K562 (cell line): ENCODE measurements around the gene MICAL2. TPM values are rescaled to one million over a fixed set of nuclear protein-coding genes. Genes with fewer than 3 reads are reported as not detected.
A peak's percentile ranks its signal among the peaks of the same experiment; 100 is the strongest.

ENCODE experiments used
- ATAC-seq: fragments of 200-7000 bp; cut with Tn5 transposase; 3 replicates; pipeline ENCODE4 v1.9.1; 2020; ENCODE audit warnings: moderate library complexity
- BruUV-seq: library from RNA; stranded (reverse); fragments of 400-500 nt; replicated peaks from 2 replicates; lab custom pipeline; 2021; lab: Mats Ljungman, UMichigan
- CTCF ChIA-PET: fragments of 300-600 bp; formaldehyde crosslinking; extraction: SDS; loops from one replicate; lab custom pipeline; 2021; ENCODE audit warnings: low intra/inter-chr PET ratio; lab: Yijun Ruan, JAX
- POLR2A ChIA-PET: fragments of 300-600, 350-650 bp; sonication (Branson Sonifier 250); formaldehyde crosslinking; extraction: SDS; loops from one replicate; lab custom pipeline; 2021; ENCODE audit warnings: antibody characterized with exemption, inconsistent platforms; lab: Yijun Ruan, JAX
- DNase-seq, 4 experiments: peaks; one replicate each; pipeline versions ENCODE4 v3.0.0 to v3.0.0-alpha.2; 2011 to 2018; ENCODE audit warnings: low spot score in 3 of 4, mixed read lengths in 3 of 4; ENCODE audit errors: extremely low read depth in 1 of 4
- FAIRE-seq: peaks from 2 replicates; lab custom pipeline; 2011; peaks lifted over from hg19 to GRCh38; lab: Jason Lieb, UNC
- H2AFZ ChIP-seq: 2 replicates; pipeline ENCODE4 v1.6.0; 2011; ENCODE audit warnings: low read depth, low read length, control low read depth, inconsistent platforms
- H3K27ac ChIP-seq: fragments of 200-600 bp; 3 replicates; pipeline ENCODE4 v1.8.0; 2011; ENCODE audit warnings: low read depth, mild to moderate bottlenecking, control low read depth, inconsistent platforms, low read length, moderate library complexity, mixed read lengths; ENCODE audit errors: extremely low read depth
- H3K27me3 ChIP-seq, 2 experiments: fragments of 300-600 bp in 1 of 2; 2 replicates in 1 of 2; 3 replicates in 1 of 2; pipeline versions ENCODE4 v1.6.0 to v1.8.0; 2011; ENCODE audit warnings: inconsistent platforms in 2 of 2, low read length in 2 of 2, mild to moderate bottlenecking in 1 of 2, mixed read lengths in 1 of 2, moderate library complexity in 1 of 2; ENCODE audit not compliant: control insufficient read depth in 2 of 2, insufficient read depth in 2 of 2
- H3K36me3 ChIP-seq: fragments of 300-600 bp; 3 replicates; pipeline ENCODE4 v1.8.0; 2011; ENCODE audit warnings: mild to moderate bottlenecking, low read length, inconsistent platforms; ENCODE audit not compliant: control insufficient read depth, insufficient read depth
- H3K4me1 ChIP-seq, 2 experiments: fragments of 200-600 bp in 1 of 2; replicated peaks in 1 of 2; 2 replicates in 1 of 2; 3 replicates in 1 of 2; pipeline versions ENCODE4 v1.5.1 to v1.8.0; 2011; ENCODE audit warnings: inconsistent platforms in 2 of 2, low read length in 2 of 2, mild to moderate bottlenecking in 1 of 2, mixed read lengths in 1 of 2, moderate library complexity in 1 of 2; ENCODE audit not compliant: control insufficient read depth in 2 of 2, insufficient read depth in 2 of 2
- H3K4me2 ChIP-seq: 2 replicates; pipeline ENCODE4 v1.6.1; 2011; ENCODE audit warnings: low read length, control low read depth, inconsistent platforms, mixed read lengths; ENCODE audit not compliant: insufficient read depth
- H3K4me3 ChIP-seq: fragments of 200-600 bp; sonication (generic), shearing (Covaris generic); 2 replicates; pipeline ENCODE4 v1.5.1; 2016; ENCODE audit warnings: control low read depth, inconsistent platforms
- H3K79me2 ChIP-seq: fragments of 200-600 bp; 3 replicates; pipeline ENCODE4 v1.8.0; 2011; ENCODE audit warnings: low read length, inconsistent platforms; ENCODE audit not compliant: control insufficient read depth, insufficient read depth
- H3K9ac ChIP-seq, 2 experiments: 2 replicates each; pipeline versions ENCODE4 v1.6.0 to v1.6.1; 2011; ENCODE audit warnings: low read depth in 2 of 2, low read length in 2 of 2, control low read depth in 1 of 2, inconsistent platforms in 1 of 2, mild to moderate bottlenecking in 1 of 2, mixed read lengths in 1 of 2; ENCODE audit not compliant: insufficient read depth in 1 of 2
- H3K9me1 ChIP-seq: one replicate; pipeline ENCODE4 v1.6.0; 2011; ENCODE audit warnings: inconsistent platforms, mild to moderate bottlenecking, low read length, moderate library complexity; ENCODE audit not compliant: control insufficient read depth, insufficient read depth
- H3K9me3 ChIP-seq: replicated peaks from 2 replicates; pipeline ENCODE4 v1.5.1; 2011; ENCODE audit warnings: low read depth, low read length, inconsistent platforms; ENCODE audit not compliant: control insufficient read depth, insufficient read depth
- H4K20me1 ChIP-seq: replicated peaks from 2 replicates; pipeline ENCODE4 v1.6.1; 2011; ENCODE audit warnings: low read length, inconsistent platforms, mixed read lengths; ENCODE audit not compliant: control insufficient read depth, insufficient read depth
- ARID1B ChIP-seq: fragments of 450-650 bp; IDR thresholded peaks from 2 replicates; pipeline ENCODE4 v1.6.1; 2016; ENCODE audit warnings: antibody characterized with exemption, mild to moderate bottlenecking, inconsistent platforms
- DEAF1 ChIP-seq: fragments of 450-650 bp; formaldehyde crosslinking; IDR thresholded peaks from 2 replicates; pipeline ENCODE4 v1.4.0; 2020; ENCODE audit warnings: mild to moderate bottlenecking, moderate library complexity
- FOS ChIP-seq: IDR thresholded peaks from 3 replicates; pipeline ENCODE4 v1.6.1; 2011; ENCODE audit not compliant: insufficient read length; ENCODE audit errors: extremely low read depth
- FOSL1 ChIP-seq: fragments of 200-800 bp; sonication (Bioruptor generic); conservative IDR thresholded peaks from 2 replicates; pipeline ENCODE4 v1.6.1; 2016; ENCODE audit warnings: missing genetic modification characterization, missing compliant biosample characterization
- GATA2 ChIP-seq: sonication (generic); formaldehyde crosslinking; IDR thresholded peaks from 2 replicates; pipeline ENCODE4 v1.4.0; 2020; ENCODE audit warnings: mild to moderate bottlenecking, missing genetic modification reagents
- ILK ChIP-seq: fragments of 450-650 bp; IDR thresholded peaks from 2 replicates; pipeline ENCODE4 v1.6.1; 2016; ENCODE audit warnings: missing genetic modification characterization, low read depth, mild to moderate bottlenecking, missing compliant biosample characterization, moderate library complexity, borderline replicate concordance
- JUNB ChIP-seq: fragments of 450-650 bp; formaldehyde crosslinking; conservative IDR thresholded peaks from 2 replicates; pipeline ENCODE4 v1.4.0; 2020; ENCODE audit warnings: mild to moderate bottlenecking
- JUND ChIP-seq, 2 experiments: IDR thresholded peaks; 2 replicates in 1 of 2; 3 replicates in 1 of 2; pipeline ENCODE4 v1.6.1; 2011; ENCODE audit warnings: borderline replicate concordance in 2 of 2, low read depth in 2 of 2, low read length in 2 of 2, improper control_type of control experiment in 1 of 2, missing biosample characterization in 1 of 2, missing genetic modification characterization in 1 of 2, missing genetic modification reagents in 1 of 2
- MED1 ChIP-seq: sonication (generic); formaldehyde crosslinking; IDR thresholded peaks from 2 replicates; pipeline ENCODE4 v1.8.1; 2023; ENCODE audit warnings: missing genetic modification reagents, borderline replicate concordance
- SMARCE1 ChIP-seq: fragments of 450-650 bp; IDR thresholded peaks from 2 replicates; pipeline ENCODE4 v1.7.1; 2016; ENCODE audit warnings: mild to moderate bottlenecking
- SRF ChIP-seq, 2 experiments: fragments of 250-450, 450-650 bp in 1 of 2; sonication (Bioruptor Pico) in 1 of 2; sonication (generic) in 1 of 2; formaldehyde crosslinking; IDR thresholded peaks; 2 replicates each; pipeline versions ENCODE4 v1.5.0 to v1.5.1; 2020 to 2022; ENCODE audit warnings: mild to moderate bottlenecking in 1 of 2, missing genetic modification reagents in 1 of 2
- ZKSCAN1 ChIP-seq: fragments of 150-350 bp; IDR thresholded peaks from 2 replicates; pipeline ENCODE4 v1.6.1; 2016; ENCODE audit warnings: low read depth, low read length
- WGBS: fragments of 100-300 bp; shearing (Covaris generic); methylation state at CpG from one replicate; pipeline ENCODE4 v1.1.6; 2016; ENCODE audit warnings: low coverage, mixed read lengths; ENCODE audit not compliant: insufficient coverage; ENCODE audit errors: missing lambda C conversion rate; 5-methylcytosine and 5-hydroxymethylcytosine counted together
- in situ Hi-C: fragments of 300-500 bp; cut with MboI; formaldehyde crosslinking; loops from 4 replicates; pipeline ENCODE4 v1.15.0; 2018; ENCODE audit warnings: inconsistent platforms, mixed read lengths
- intact Hi-C: fragments of 100-400 bp; cut with micrococcal nuclease; formaldehyde crosslinking; loops from 2 replicates; pipeline ENCODE4 v1.14.2; 2022
- polyA plus RNA-seq, 8 experiments: library from polyadenylated mRNA; depleted of rRNA in 4 of 8; stranded (reverse) in 5 of 8; unstranded in 3 of 8; fragments of >200 nt; fragmentation: Nextera tagmentation in 2 of 8; fragmentation: Illumina TruSeq in 1 of 8; extraction: Ambion mirVana in 2 of 8; extraction: Trizol in 1 of 8; gene quantifications; 2 replicates each; pipeline versions ENCODE4 v1.2.1 to v1.2.3, GENCODE V29; 2011 to 2014; ENCODE audit warnings: inconsistent platforms in 1 of 8, missing spikeins in 1 of 8
- total RNA-seq, 7 experiments: library from RNA; depleted of rRNA in 6 of 7; stranded (reverse); fragments of >200 nt in 6 of 7; fragmentation: Illumina TruSeq in 2 of 7; extraction: Trizol in 2 of 7; gene quantifications; 2 replicates each; pipeline versions ENCODE4 v1.2.1 to v1.2.3, GENCODE V29; 2011 to 2021; ENCODE audit warnings: low replicate concordance in 1 of 7
- TF ChIP-seq, protein P1 (sequence below): fragments of 450-650 bp; IDR thresholded peaks from 2 replicates; pipeline ENCODE4 v1.6.1; 2017; ENCODE audit warnings: antibody characterized with exemption
- TF ChIP-seq, protein P2 (sequence below): sonication (generic); formaldehyde crosslinking; IDR thresholded peaks from 2 replicates; pipeline ENCODE4 v1.4.0; 2020; ENCODE audit warnings: mild to moderate bottlenecking, missing genetic modification reagents
- TF ChIP-seq, protein P3 (sequence below): fragments of 250-450 bp; sonication (Bioruptor Pico); IDR thresholded peaks from 2 replicates; pipeline ENCODE4 v1.4.0; 2020; ENCODE audit warnings: borderline replicate concordance

MICAL2 gene
- total and polyA plus RNA-seq, 9 of the 15 experiments (the other 6 are each of a cell fraction or from before 2014, with no cell fraction given): 4.7 to 64.2 (median 33.6) TPM

DNA sequence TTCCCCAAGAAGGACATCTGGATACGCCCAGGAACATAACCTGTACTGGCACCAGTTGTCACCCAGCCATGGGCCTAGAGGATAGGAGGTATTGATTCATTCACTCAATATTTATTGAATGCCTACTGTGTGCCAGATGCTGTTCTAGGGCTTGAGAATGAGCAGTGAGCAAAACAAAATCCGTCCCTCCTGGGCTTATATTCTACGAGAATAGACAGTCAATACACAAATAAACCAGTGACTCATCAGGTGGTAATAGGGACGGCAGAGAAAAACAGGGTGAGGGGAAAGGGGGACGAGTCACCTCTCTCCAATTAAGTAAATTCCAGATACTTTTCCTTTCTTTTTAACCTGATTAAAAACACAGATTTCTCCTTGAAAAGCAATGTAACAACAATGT, 103.5 kb downstream of the MICAL2 start:
- H3K36me3 ChIP-seq: peaks cover 50% of the 10 kb centered on the region; the same call in 2 of the 3 replicates
- H3K9me3 ChIP-seq: no peaks in the 10 kb centered on the region
- DNase-seq: peak in 1 of 4 experiments; percentile 28
- in situ Hi-C loops: no loop called here
- no peaks in the 10 kb centered on the region for H3K27me3 ChIP-seq
- no peak overlapping the region for H3K9ac ChIP-seq
- H3K4me2 ChIP-seq: no peak overlapping the region
- no peak overlapping the region for H3K4me3 ChIP-seq
- no peak overlapping the region for H3K27ac ChIP-seq
- no peak for FAIRE-seq
- CTCF ChIA-PET: no interaction called here
- WGBS: 45% methylated on average over 5 of the region's 5 CpGs
- POLR2A ChIA-PET: interaction anchor here (1.1 to 4.8 kb wide), 3 partner anchors 14 to 78 kb away, joined by 3 to 21 read pairs (median 3); no protein-coding TSS in a partner anchor
- H3K4me1 ChIP-seq: peaks cover 6 to 10% of the 10 kb centered on the region in 2 experiments; a peak in 4 of 5 replicates
- H3K9me1 ChIP-seq: no peaks in the 10 kb centered on the region
- no peak overlapping the region for H2AFZ ChIP-seq
- H3K79me2 ChIP-seq: no peaks in the 10 kb centered on the region
- no TSS peak for BruUV-seq
- intact Hi-C loops: no loop called here
- ATAC-seq: no peak
- H4K20me1 ChIP-seq: no peaks in the 10 kb centered on the region
- TF ChIP-seq, protein P1, sequence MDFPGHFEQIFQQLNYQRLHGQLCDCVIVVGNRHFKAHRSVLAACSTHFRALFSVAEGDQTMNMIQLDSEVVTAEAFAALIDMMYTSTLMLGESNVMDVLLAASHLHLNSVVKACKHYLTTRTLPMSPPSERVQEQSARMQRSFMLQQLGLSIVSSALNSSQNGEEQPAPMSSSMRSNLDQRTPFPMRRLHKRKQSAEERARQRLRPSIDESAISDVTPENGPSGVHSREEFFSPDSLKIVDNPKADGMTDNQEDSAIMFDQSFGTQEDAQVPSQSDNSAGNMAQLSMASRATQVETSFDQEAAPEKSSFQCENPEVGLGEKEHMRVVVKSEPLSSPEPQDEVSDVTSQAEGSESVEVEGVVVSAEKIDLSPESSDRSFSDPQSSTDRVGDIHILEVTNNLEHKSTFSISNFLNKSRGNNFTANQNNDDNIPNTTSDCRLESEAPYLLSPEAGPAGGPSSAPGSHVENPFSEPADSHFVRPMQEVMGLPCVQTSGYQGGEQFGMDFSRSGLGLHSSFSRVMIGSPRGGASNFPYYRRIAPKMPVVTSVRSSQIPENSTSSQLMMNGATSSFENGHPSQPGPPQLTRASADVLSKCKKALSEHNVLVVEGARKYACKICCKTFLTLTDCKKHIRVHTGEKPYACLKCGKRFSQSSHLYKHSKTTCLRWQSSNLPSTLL: no peak
- TF ChIP-seq ILK (tag) (no peak), FOSL1 (tag) (peak; percentile 81), SMARCE1 (peak; percentile 53; the same call in 1 of the 2 replicates), DEAF1 (CRISPR knock-in tag) (no peak), MED1 (CRISPR knock-in tag) (no peak), GATA2 (no peak), SRF (CRISPR knock-in tag; IDR thresholded peaks at IDR 0.05) (no peak), ZKSCAN1 (peak; percentile 45; the same call in 1 of the 2 replicates), JUNB (0 out of 2 replicates have a peak, but pooled peaks have one; percentile 26), ARID1B (peak; percentile 38), JUND (IDR thresholded peaks at IDR 0.05; ENCODE audit: borderline replicate concordance, low read depth, low read length) (peak; percentile 70; the same call in 1 of the 2 replicates), JUND (tag; IDR thresholded peaks at IDR 0.05; ENCODE audit: borderline replicate concordance, low read depth, low read length) (peak; percentile 36; the same call in 1 of the 3 replicates), FOS (peak; percentile 33)
- TF ChIP-seq, protein P2, sequence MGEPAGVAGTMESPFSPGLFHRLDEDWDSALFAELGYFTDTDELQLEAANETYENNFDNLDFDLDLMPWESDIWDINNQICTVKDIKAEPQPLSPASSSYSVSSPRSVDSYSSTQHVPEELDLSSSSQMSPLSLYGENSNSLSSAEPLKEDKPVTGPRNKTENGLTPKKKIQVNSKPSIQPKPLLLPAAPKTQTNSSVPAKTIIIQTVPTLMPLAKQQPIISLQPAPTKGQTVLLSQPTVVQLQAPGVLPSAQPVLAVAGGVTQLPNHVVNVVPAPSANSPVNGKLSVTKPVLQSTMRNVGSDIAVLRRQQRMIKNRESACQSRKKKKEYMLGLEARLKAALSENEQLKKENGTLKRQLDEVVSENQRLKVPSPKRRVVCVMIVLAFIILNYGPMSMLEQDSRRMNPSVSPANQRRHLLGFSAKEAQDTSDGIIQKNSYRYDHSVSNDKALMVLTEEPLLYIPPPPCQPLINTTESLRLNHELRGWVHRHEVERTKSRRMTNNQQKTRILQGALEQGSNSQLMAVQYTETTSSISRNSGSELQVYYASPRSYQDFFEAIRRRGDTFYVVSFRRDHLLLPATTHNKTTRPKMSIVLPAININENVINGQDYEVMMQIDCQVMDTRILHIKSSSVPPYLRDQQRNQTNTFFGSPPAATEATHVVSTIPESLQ (CRISPR knock-in tag): no peak
- TF ChIP-seq, protein P3, sequence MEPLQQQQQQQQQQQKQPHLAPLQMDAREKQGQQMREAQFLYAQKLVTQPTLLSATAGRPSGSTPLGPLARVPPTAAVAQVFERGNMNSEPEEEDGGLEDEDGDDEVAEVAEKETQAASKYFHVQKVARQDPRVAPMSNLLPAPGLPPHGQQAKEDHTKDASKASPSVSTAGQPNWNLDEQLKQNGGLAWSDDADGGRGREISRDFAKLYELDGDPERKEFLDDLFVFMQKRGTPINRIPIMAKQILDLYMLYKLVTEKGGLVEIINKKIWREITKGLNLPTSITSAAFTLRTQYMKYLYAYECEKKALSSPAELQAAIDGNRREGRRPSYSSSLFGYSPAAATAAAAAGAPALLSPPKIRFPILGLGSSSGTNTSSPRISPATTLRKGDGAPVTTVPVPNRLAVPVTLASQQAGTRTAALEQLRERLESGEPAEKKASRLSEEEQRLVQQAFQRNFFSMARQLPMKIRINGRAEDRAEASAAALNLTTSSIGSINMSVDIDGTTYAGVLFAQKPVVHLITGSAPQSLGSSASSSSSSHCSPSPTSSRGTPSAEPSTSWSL (CRISPR knock-in tag): no peak
